Measurements from ENCODE around the gene IRF2BPL. TPM values are rescaled to one million over a fixed set of nuclear protein-coding genes. Genes with fewer than 3 reads are reported as not detected.

Gene IRF2BPL
- total RNA-seq, 1 donor from 2014 or later, result 70.2 TPM

- DNase-seq (ENCODE audit: low read depth), result no peak
- Histone ChIP-seq H3K4me3 (ENCODE audit: low read depth, low read length) (no peak overlapping the region), H3K36me3 (ENCODE audit: control insufficient read depth, insufficient read depth, low read length) (no peaks in the 10 kb centered on the region), H3K27me3 (ENCODE audit: control insufficient read depth, insufficient read depth, low read length) (no peaks in the 10 kb centered on the region)
- no peak for TF ChIP-seq CTCF (IDR thresholded peaks at IDR 0.05; ENCODE audit: insufficient read depth, low read length, poor library complexity, severe bottlenecking)
These were observed 42.3 kb downstream of the IRF2BPL start for GRCh38 chr14:76986231-76986565.

- Histone ChIP-seq H3K27me3 (ENCODE audit: control insufficient read depth, insufficient read depth, low read length) (no peaks in the 10 kb centered on the region), H3K36me3 (ENCODE audit: control insufficient read depth, insufficient read depth, low read length) (no peaks in the 10 kb centered on the region), H3K4me3 (ENCODE audit: low read depth, low read length) (no peak overlapping the region)
- no peak for DNase-seq (ENCODE audit: low read depth)
- no peak for TF ChIP-seq CTCF (IDR thresholded peaks at IDR 0.05; ENCODE audit: insufficient read depth, low read length, poor library complexity, severe bottlenecking)
These were observed 42.8 kb downstream of the IRF2BPL start for GRCh38 chr14:76985540-76986230.

GRCh38 chr14:76984787-76985375 lies 43.6 kb downstream of the IRF2BPL start:
- Histone ChIP-seq H3K27me3 (ENCODE audit: control insufficient read depth, insufficient read depth, low read length) (no peaks in the 10 kb centered on the region), H3K4me3 (ENCODE audit: low read depth, low read length) (no peak overlapping the region), H3K36me3 (ENCODE audit: control insufficient read depth, insufficient read depth, low read length) (no peaks in the 10 kb centered on the region)
- DNase-seq (ENCODE audit: low read depth), result no peak
- no peak for TF ChIP-seq CTCF (IDR thresholded peaks at IDR 0.05; ENCODE audit: insufficient read depth, low read length, poor library complexity, severe bottlenecking)

GRCh38 chr14:76984297-76984696 lies 44.2 kb downstream of the IRF2BPL start:
- no peak for TF ChIP-seq CTCF (IDR thresholded peaks at IDR 0.05; ENCODE audit: insufficient read depth, low read length, poor library complexity, severe bottlenecking)
- no peaks in the 10 kb centered on the region for H3K27me3 ChIP-seq (ENCODE audit: control insufficient read depth, insufficient read depth, low read length)
- H3K36me3 ChIP-seq (ENCODE audit: control insufficient read depth, insufficient read depth, low read length), result no peaks in the 10 kb centered on the region
- no peak overlapping the region for H3K4me3 ChIP-seq (ENCODE audit: low read depth, low read length)
- DNase-seq (ENCODE audit: low read depth), result no peak

GRCh38 chr14:76981670-76982069 lies 46.8 kb downstream of the IRF2BPL start:
- no peak for DNase-seq (ENCODE audit: low read depth)
- Histone ChIP-seq H3K36me3 (ENCODE audit: control insufficient read depth, insufficient read depth, low read length) (no peaks in the 10 kb centered on the region), H3K4me3 (ENCODE audit: low read depth, low read length) (no peak overlapping the region), H3K27me3 (ENCODE audit: control insufficient read depth, insufficient read depth, low read length) (no peaks in the 10 kb centered on the region)
- TF ChIP-seq CTCF (IDR thresholded peaks at IDR 0.05; ENCODE audit: insufficient read depth, low read length, poor library complexity, severe bottlenecking), result no peak

Data from kidney epithelial cell (primary cell).